ENCODE measurements around the gene TLR5. TPM values are rescaled to one million over a fixed set of nuclear protein-coding genes. Genes with fewer than 3 reads are reported as not detected.
A peak's percentile ranks its signal among the peaks of the same experiment; 100 is the strongest.

Gene TLR5
- total RNA-seq, 3 donors from 2014 or later (not counting 1 experiment from before 2014, with no cell fraction given) = 0.24 to 0.41 (median 0.33) TPM

- peak overlapping the region in 1 of 2 donors; percentile 35 for H3K27ac Mint-ChIP-seq
- TF ChIP-seq, protein P1, sequence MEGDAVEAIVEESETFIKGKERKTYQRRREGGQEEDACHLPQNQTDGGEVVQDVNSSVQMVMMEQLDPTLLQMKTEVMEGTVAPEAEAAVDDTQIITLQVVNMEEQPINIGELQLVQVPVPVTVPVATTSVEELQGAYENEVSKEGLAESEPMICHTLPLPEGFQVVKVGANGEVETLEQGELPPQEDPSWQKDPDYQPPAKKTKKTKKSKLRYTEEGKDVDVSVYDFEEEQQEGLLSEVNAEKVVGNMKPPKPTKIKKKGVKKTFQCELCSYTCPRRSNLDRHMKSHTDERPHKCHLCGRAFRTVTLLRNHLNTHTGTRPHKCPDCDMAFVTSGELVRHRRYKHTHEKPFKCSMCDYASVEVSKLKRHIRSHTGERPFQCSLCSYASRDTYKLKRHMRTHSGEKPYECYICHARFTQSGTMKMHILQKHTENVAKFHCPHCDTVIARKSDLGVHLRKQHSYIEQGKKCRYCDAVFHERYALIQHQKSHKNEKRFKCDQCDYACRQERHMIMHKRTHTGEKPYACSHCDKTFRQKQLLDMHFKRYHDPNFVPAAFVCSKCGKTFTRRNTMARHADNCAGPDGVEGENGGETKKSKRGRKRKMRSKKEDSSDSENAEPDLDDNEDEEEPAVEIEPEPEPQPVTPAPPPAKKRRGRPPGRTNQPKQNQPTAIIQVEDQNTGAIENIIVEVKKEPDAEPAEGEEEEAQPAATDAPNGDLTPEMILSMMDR (IDR thresholded peaks at IDR 0.05) = no peak
- H3K36me3 Mint-ChIP-seq = no peaks in the 10 kb centered on the region
- Histone ChIP-seq H3K4me3 (ENCODE audit: low read length) (no peak overlapping the region), H3K27ac (ENCODE audit: low read length) (no peak overlapping the region), H3K9me3 (ENCODE audit: control insufficient read depth, insufficient read depth, low read length) (no peaks in the 10 kb centered on the region), H3K27me3 (ENCODE audit: control insufficient read depth, insufficient read depth, low read length) (no peaks in the 10 kb centered on the region), H3K36me3 (ENCODE audit: control insufficient read depth, insufficient read depth, low read length) (no peaks in the 10 kb centered on the region), H3K4me1 (ENCODE audit: control insufficient read depth, insufficient read depth, low read length) (peaks cover 21% of the 10 kb centered on the region)
- peak overlapping the region; percentile 40 for H3K4me3 Mint-ChIP-seq
- intact Hi-C loops (cut with micrococcal nuclease) = no loop called here
- peak in 1 of 3 donors; percentile 27 for ATAC-seq
- no peaks in the 10 kb centered on the region for H3K9me3 Mint-ChIP-seq
- DNase-seq = no peak
- H3K27me3 Mint-ChIP-seq (ENCODE audit: low read depth in 2 of 2) = peaks cover 3 to 15% of the 10 kb centered on the region in 2 donors
- H3K4me1 Mint-ChIP-seq = peaks cover 31 to 34% of the 10 kb centered on the region in 2 donors
- 82% methylated on average over 4 of the region's 5 CpGs for WGBS (ENCODE audit: insufficient coverage)
Measured at GRCh38 chr1:223188618-223189356, 45.7 kb upstream of the TLR5 start.

DNA sequence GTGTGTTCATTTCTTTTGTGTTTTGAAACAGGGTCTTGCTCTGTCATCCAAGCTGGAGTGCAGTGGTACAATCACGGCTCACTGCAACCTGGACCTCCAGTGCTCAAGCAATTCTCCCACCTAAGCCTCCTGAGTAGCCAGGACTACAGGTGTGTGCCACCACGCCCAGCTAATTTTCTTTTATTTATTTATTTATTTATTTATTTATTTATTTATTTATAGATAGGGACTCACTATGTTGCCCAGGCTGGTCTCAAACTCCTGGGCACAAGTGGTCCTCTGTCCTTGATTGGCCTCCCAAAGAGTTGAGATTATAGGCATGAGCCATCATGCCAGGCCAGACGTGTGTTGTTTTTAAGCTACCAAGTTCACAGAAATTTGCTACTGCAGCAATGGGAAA is 43.8 kb upstream of the TLR5 start:
- H3K4me3 Mint-ChIP-seq = no peak overlapping the region
- TF ChIP-seq, protein P1 (IDR thresholded peaks at IDR 0.05) = no peak
- DNase-seq (no peak), ATAC-seq (no peak)
- peaks cover 6 to 28% of the 10 kb centered on the region in 2 donors for H3K27me3 Mint-ChIP-seq (ENCODE audit: low read depth in 2 of 2)
- H3K9me3 Mint-ChIP-seq = no peaks in the 10 kb centered on the region
- Histone ChIP-seq H3K36me3 (ENCODE audit: control insufficient read depth, insufficient read depth, low read length) (no peaks in the 10 kb centered on the region), H3K4me3 (ENCODE audit: low read length) (no peak overlapping the region), H3K27ac (ENCODE audit: low read length) (no peak overlapping the region), H3K9me3 (ENCODE audit: control insufficient read depth, insufficient read depth, low read length) (no peaks in the 10 kb centered on the region), H3K4me1 (ENCODE audit: control insufficient read depth, insufficient read depth, low read length) (peaks cover 21% of the 10 kb centered on the region), H3K27me3 (ENCODE audit: control insufficient read depth, insufficient read depth, low read length) (no peaks in the 10 kb centered on the region)
- H3K36me3 Mint-ChIP-seq = no peaks in the 10 kb centered on the region
- no peak overlapping the region for H3K27ac Mint-ChIP-seq
- WGBS (ENCODE audit: insufficient coverage) = 97% methylated on average over 2 of the region's 3 CpGs
- intact Hi-C loops (cut with micrococcal nuclease) = no loop called here
- peaks cover 31 to 34% of the 10 kb centered on the region in 2 donors for H3K4me1 Mint-ChIP-seq

GRCh38 chr1:223183268-223183862 is 40.3 kb upstream of the TLR5 start:
- DNase-seq (no peak), ATAC-seq (no peak)
- Mint-ChIP-seq H3K36me3 (no peaks in the 10 kb centered on the region), H3K27me3 (ENCODE audit: low read depth in 2 of 2) (peaks cover 22 to 52% of the 10 kb centered on the region in 2 donors), H3K4me1 (peaks cover 12 to 14% of the 10 kb centered on the region in 2 donors), H3K4me3 (no peak overlapping the region), H3K27ac (no peak overlapping the region), H3K9me3 (no peaks in the 10 kb centered on the region)
- H3K36me3 ChIP-seq (ENCODE audit: control insufficient read depth, insufficient read depth, low read length) = no peaks in the 10 kb centered on the region
- no peaks in the 10 kb centered on the region for H3K9me3 ChIP-seq (ENCODE audit: control insufficient read depth, insufficient read depth, low read length)
- intact Hi-C loops (cut with micrococcal nuclease) = no loop called here
- 90% methylated on average over 8 of the region's 9 CpGs for WGBS (ENCODE audit: insufficient coverage)
- no peak overlapping the region for H3K27ac ChIP-seq (ENCODE audit: low read length)
- H3K4me3 ChIP-seq (ENCODE audit: low read length) = no peak overlapping the region
- no peaks in the 10 kb centered on the region for H3K27me3 ChIP-seq (ENCODE audit: control insufficient read depth, insufficient read depth, low read length)
- TF ChIP-seq, protein P1 (IDR thresholded peaks at IDR 0.05) = no peak
- peaks cover 8% of the 10 kb centered on the region for H3K4me1 ChIP-seq (ENCODE audit: control insufficient read depth, insufficient read depth, low read length)

All from natural killer cell (primary cell).